HL-60 (cell line): Measurements from ENCODE around the gene NUS1.
"Not testable (repeated sequence)": the region's sequence is repeated elsewhere in the genome, so short reads cannot be mapped to it uniquely, and the experiment has no call there.

Experiments used
- DNase-seq, 2 experiments: peaks; one replicate each; pipeline ENCODE4 v3.0.0-alpha.2; 2010 to 2020; ENCODE audit warnings: low read depth in 1 of 2, low spot score in 1 of 2
- H3K27ac ChIP-seq: fragments of 250-450 bp; sonication (Bioruptor Pico); replicated peaks from 2 replicates; pipeline ENCODE4 v1.5.1; 2020; ENCODE audit warnings: mild to moderate bottlenecking, moderate library complexity
- H3K27me3 ChIP-seq: fragments of 250-450 bp; sonication (Bioruptor Pico); 2 replicates; pipeline ENCODE4 v1.5.1; 2021; ENCODE audit warnings: mild to moderate bottlenecking, moderate library complexity; ENCODE audit not compliant: insufficient read depth, poor library complexity, severe bottlenecking
- H3K4me3 ChIP-seq: replicated peaks from 2 replicates; pipeline ENCODE4 v1.5.1; 2011; ENCODE audit warnings: mild to moderate bottlenecking, control low read depth, low read length; ENCODE audit not compliant: insufficient read depth
- CTCF ChIP-seq: IDR thresholded peaks from one replicate; pipeline ENCODE4 v1.5.1; 2011; ENCODE audit warnings: low read length, control low read depth, inconsistent platforms; ENCODE audit not compliant: insufficient read depth
- GABPA ChIP-seq: IDR thresholded peaks from 2 replicates; pipeline ENCODE4 v1.6.1; 2012; ENCODE audit warnings: low read depth
- POLR2AphosphoS5 ChIP-seq: IDR thresholded peaks from 2 replicates; pipeline ENCODE4 v1.6.1; 2012; ENCODE audit warnings: low read depth
- REST ChIP-seq: IDR thresholded peaks from 2 replicates; pipeline ENCODE4 v1.6.1; 2012; ENCODE audit warnings: low read depth; ENCODE audit not compliant: insufficient replicate concordance
- SPI1 ChIP-seq: IDR thresholded peaks from 2 replicates; pipeline ENCODE4 v1.6.1; 2012; ENCODE audit warnings: low read depth, mild to moderate bottlenecking, borderline replicate concordance

Gene NUS1

GRCh38 chr6:117733341-117733740 is 58.1 kb downstream of the NUS1 start:
- DNase-seq, result no peak
- no peak overlapping the region for H3K27ac ChIP-seq
- no peak overlapping the region for H3K4me3 ChIP-seq
- peaks cover 7% of the 10 kb centered on the region for H3K27me3 ChIP-seq
- TF ChIP-seq CTCF (no peak), GABPA (no peak), SPI1 (no peak), REST (no peak), POLR2AphosphoS5 (no peak)

GRCh38 chr6:117739869-117740268 is 64.6 kb downstream of the NUS1 start:
- Histone ChIP-seq H3K27me3 (no peaks in the 10 kb centered on the region), H3K27ac (no peak overlapping the region), H3K4me3 (no peak overlapping the region)
- no peak for DNase-seq
- TF ChIP-seq REST, result no peak
- no peak for TF ChIP-seq CTCF
- no peak for TF ChIP-seq POLR2AphosphoS5
- no peak for TF ChIP-seq SPI1
- TF ChIP-seq GABPA, result no peak

GRCh38 chr6:117740605-117741004 is 65.3 kb downstream of the NUS1 start:
- DNase-seq, result no peak
- H3K27ac ChIP-seq, result no peak overlapping the region
- H3K27me3 ChIP-seq, result no peaks in the 10 kb centered on the region
- TF ChIP-seq SPI1 (no peak), REST (no peak), POLR2AphosphoS5 (no peak), CTCF (no peak), GABPA (no peak)
- no peak overlapping the region for H3K4me3 ChIP-seq

- not testable (repeated sequence) for DNase-seq, H3K27me3 ChIP-seq, H3K27ac ChIP-seq, H3K4me3 ChIP-seq
Measured at GRCh38 chr6:117750675-117751074, 75.4 kb downstream of the NUS1 start.
